GM19395 (cell line): Measurements from ENCODE around the gene OSCAR.

Source experiments
- ATAC-seq: cut with Tn5 transposase; IDR thresholded peaks from one replicate; pipeline ENCODE4 v1.9.1; 2021; ENCODE audit warnings: mild to moderate bottlenecking, moderate library complexity; ENCODE audit not compliant: unreplicated experiment

The OSCAR gene

GRCh38 chr19:54095136-54095858 lies 5.3 kb downstream of the OSCAR start:
- ATAC-seq = no peak

- ATAC-seq = no peak
These were observed 6.1 kb downstream of the OSCAR start for GRCh38 chr19:54094426-54095000.

GRCh38 chr19:54084410-54084809 lies 16.2 kb downstream of the OSCAR start:
- ATAC-seq = no peak

- no peak for ATAC-seq
These were observed 19.6 kb downstream of the OSCAR start, which contains the start of gene TARM1 for GRCh38 chr19:54081032-54081431. TARM1 (minus strand) TSS chr19:54081365; CDS start chr19:54081340, 25 bp downstream.

- ATAC-seq = no peak
These were observed 23.3 kb downstream of the OSCAR start for GRCh38 chr19:54077334-54077733.

- ATAC-seq = no peak
These were observed 25.8 kb downstream of the OSCAR start for GRCh38 chr19:54074851-54075250.

- no peak for ATAC-seq
These were observed 26.8 kb downstream of the OSCAR start for GRCh38 chr19:54073829-54074228.

GRCh38 chr19:54069470-54069869 lies 31.1 kb downstream of the OSCAR start:
- ATAC-seq = no peak

GRCh38 chr19:54063350-54064116 lies 37.1 kb downstream of the OSCAR start, which contains the start of gene VSTM1:
VSTM1 (minus strand) TSS chr19:54063897; CDS start chr19:54063777, 120 bp downstream.
- ATAC-seq = no peak

- no peak for ATAC-seq
These were observed 38.0 kb downstream of the OSCAR start for GRCh38 chr19:54062643-54063042.

- no peak for ATAC-seq
These were observed 53.0 kb downstream of the OSCAR start for GRCh38 chr19:54047616-54048015.

GRCh38 chr19:54045771-54046170 lies 54.8 kb downstream of the OSCAR start:
- no peak for ATAC-seq
